Stimulated activated CD8-positive, alpha-beta memory T cell treated with anti-CD3 and anti-CD28 coated beads, Interleukin-2, amount 100 ng/mL, for 48 hours (primary cell): Measurements from ENCODE around the gene STUB1.

ENCODE experiments used
- DNase-seq, 2 donors: peaks; one replicate each; pipeline ENCODE4 v3.0.0-alpha.2; 2020; ENCODE audit warnings: low read depth in 2 of 2

STUB1 gene

GRCh38 chr16:679814-680624 is at the start of gene STUB1:
Gene STUB1 (plus strand): TSS chr16:680410. CDS start chr16:680526, 116 bp downstream.
- peak; percentile 80 to 90 for DNase-seq

GRCh38 chr16:630815-631405 is 49.3 kb upstream of the STUB1 start, which contains the start of gene WFIKKN1:
Gene WFIKKN1 (plus strand): TSS chr16:630985. CDS start chr16:631254, 269 bp downstream.
- DNase-seq, result no peak

GRCh38 chr16:631808-632358 is 48.3 kb upstream of the STUB1 start:
- DNase-seq, result no peak

- DNase-seq, result no peak
Measured at GRCh38 chr16:632486-633335, 47.5 kb upstream of the STUB1 start.

GRCh38 chr16:633336-634050 is 46.7 kb upstream of the STUB1 start:
- DNase-seq, result no peak

GRCh38 chr16:634051-634670 is 46.0 kb upstream of the STUB1 start:
- no peak for DNase-seq

GRCh38 chr16:634996-635395 is 45.2 kb upstream of the STUB1 start:
- DNase-seq, result no peak

- no peak for DNase-seq
Measured at GRCh38 chr16:635573-636205, 44.5 kb upstream of the STUB1 start.

- peak; percentile 86 to 88 for DNase-seq
Measured at GRCh38 chr16:636206-637080, 43.8 kb upstream of the STUB1 start, which contains the start of gene METTL26. Gene METTL26 (minus strand): TSS chr16:636305. CDS start chr16:636290, 15 bp downstream.

- peak; percentile 85 to 87 for DNase-seq
Measured at GRCh38 chr16:637081-638018, 42.9 kb upstream of the STUB1 start.

- DNase-seq, result no peak
Measured at GRCh38 chr16:638034-638543, 42.1 kb upstream of the STUB1 start.

- DNase-seq, result no peak
Measured at GRCh38 chr16:638836-639235, 41.4 kb upstream of the STUB1 start.

GRCh38 chr16:640614-641013 is 39.6 kb upstream of the STUB1 start:
- no peak for DNase-seq

- peak; percentile 75 to 76 for DNase-seq
Measured at GRCh38 chr16:641326-642188, 38.7 kb upstream of the STUB1 start, which contains the start of gene MCRIP2. Gene MCRIP2 (plus strand): TSS chr16:641828. CDS start chr16:641992, 164 bp downstream.

- DNase-seq, result no peak
Measured at GRCh38 chr16:642189-643049, 37.8 kb upstream of the STUB1 start.

- no peak for DNase-seq
Measured at GRCh38 chr16:643050-643368, 37.2 kb upstream of the STUB1 start.
